GM23248 (cell line): ENCODE results near the gene FAM171A1. TPM values are rescaled to one million over a fixed set of nuclear protein-coding genes. Genes with fewer than 3 reads are reported as not detected.
"Not testable (repeated sequence)": the region's sequence is repeated elsewhere in the genome, so short reads cannot be mapped to it uniquely, and the experiment has no call there.

ENCODE experiments used
- DNase-seq: peaks from one replicate; pipeline ENCODE4 v3.0.0-alpha.2; 2015
- H2AFZ ChIP-seq: fragments of 200-600 bp; sonication (generic); 2 replicates; pipeline ENCODE4 v1.6.1; 2016; ENCODE audit warnings: antibody characterized with exemption
- H3F3A ChIP-seq: fragments of 200-600 bp; sonication (generic); 2 replicates; pipeline ENCODE4 v1.6.1; 2016; ENCODE audit warnings: mild to moderate bottlenecking, antibody characterized with exemption, mixed run types; ENCODE audit not compliant: insufficient read depth
- H3K27ac ChIP-seq: fragments of 200-600 bp; sonication (generic); 2 replicates; pipeline ENCODE4 v1.5.1; 2016; ENCODE audit warnings: mild to moderate bottlenecking
- H3K27me3 ChIP-seq: fragments of 200-600 bp; sonication (generic); replicated peaks from 2 replicates; pipeline ENCODE4 v1.6.1; 2016; ENCODE audit warnings: mild to moderate bottlenecking; ENCODE audit not compliant: insufficient read depth
- H3K36me3 ChIP-seq: fragments of 200-600 bp; sonication (generic); 2 replicates; pipeline ENCODE4 v1.6.1; 2016; ENCODE audit warnings: low read depth, mild to moderate bottlenecking
- H3K4me1 ChIP-seq: fragments of 200-600 bp; sonication (generic); 2 replicates; pipeline ENCODE4 v1.6.1; 2016; ENCODE audit warnings: mild to moderate bottlenecking; ENCODE audit not compliant: insufficient read depth
- H3K4me2 ChIP-seq: fragments of 200-600 bp; sonication (generic); one replicate; pipeline ENCODE4 v1.6.1; 2016; ENCODE audit warnings: mild to moderate bottlenecking; ENCODE audit not compliant: unreplicated experiment
- H3K4me3 ChIP-seq: fragments of 200-600 bp; sonication (generic); 2 replicates; pipeline ENCODE4 v1.5.1; 2016; ENCODE audit warnings: mild to moderate bottlenecking
- H3K79me2 ChIP-seq: fragments of 200-600 bp; sonication (generic); 2 replicates; pipeline ENCODE4 v1.6.1; 2016; ENCODE audit warnings: mild to moderate bottlenecking; ENCODE audit not compliant: insufficient read depth
- H3K9ac ChIP-seq: fragments of 200-600 bp; sonication (generic); 2 replicates; pipeline ENCODE4 v1.6.1; 2016; ENCODE audit warnings: mild to moderate bottlenecking
- H3K9me2 ChIP-seq: fragments of 200-600 bp; sonication (generic); 2 replicates; pipeline ENCODE4 v1.6.1; 2016; ENCODE audit warnings: mixed run types, mild to moderate bottlenecking, moderate library complexity; ENCODE audit not compliant: insufficient read depth
- H3K9me3 ChIP-seq: fragments of 200-600 bp; sonication (generic); one replicate; pipeline ENCODE4 v1.6.1; 2017; ENCODE audit warnings: low read depth
- H4K20me1 ChIP-seq: fragments of 200-600 bp; sonication (generic); 2 replicates; pipeline ENCODE4 v1.6.0; 2016; ENCODE audit not compliant: insufficient read depth
- EZH2 ChIP-seq: fragments of 200-600 bp; sonication (generic); IDR thresholded peaks from 2 replicates; pipeline ENCODE4 v1.6.1; 2018; ENCODE audit warnings: antibody characterized with exemption, mild to moderate bottlenecking; ENCODE audit not compliant: insufficient read depth, poor library complexity, severe bottlenecking
- EZH2phosphoT487 ChIP-seq: fragments of 200-600 bp; sonication (generic); IDR thresholded peaks from 2 replicates; pipeline ENCODE4 v1.6.1; 2018; ENCODE audit warnings: antibody characterized with exemption, moderate library complexity, mild to moderate bottlenecking, low read depth; ENCODE audit not compliant: insufficient read depth
- WGBS, 2 experiments: methylation state at CpG; one replicate each; pipeline ENCODE4 v1.1.6; 2015 to 2017; ENCODE audit warnings: low lambda C conversion rate in 2 of 2, low coverage in 1 of 2; ENCODE audit errors: missing lambda C conversion rate in 2 of 2; 5-methylcytosine and 5-hydroxymethylcytosine counted together
- in situ Hi-C: fragments of 300-500 bp; cut with MboI; formaldehyde crosslinking; loops from 2 replicates; pipeline ENCODE4 v1.15.0; 2020
- polyA plus RNA-seq: library from polyadenylated mRNA; unstranded; fragments of >200 nt; fragmentation: Nextera tagmentation; extraction: Ambion mirVana; gene quantifications from 2 replicates; pipeline ENCODE4 v1.2.1, GENCODE V29; 2016
- total RNA-seq: library from RNA; depleted of rRNA; stranded (reverse); fragments of >200 nt; shearing (Covaris generic); gene quantifications from 2 replicates; pipeline ENCODE4 v1.2.3, GENCODE V29; 2014

Gene FAM171A1
- total and polyA plus RNA-seq, 2 experiments from 2014 or later = 11.2 to 25.2 TPM

- in situ Hi-C loops = no loop called here
- no peak for DNase-seq
- no peaks in the 10 kb centered on the region for H3K9me3 ChIP-seq
- no peak overlapping the region for H3K9ac ChIP-seq
- peaks cover 15% of the 10 kb centered on the region for H3K4me1 ChIP-seq
- H3K9me2 ChIP-seq = no peaks in the 10 kb centered on the region
- no peaks in the 10 kb centered on the region for H4K20me1 ChIP-seq
- no peaks in the 10 kb centered on the region for H3K27me3 ChIP-seq
- TF ChIP-seq EZH2 (no peak), EZH2phosphoT487 (no peak)
- H3F3A ChIP-seq = peaks cover 21% of the 10 kb centered on the region
- H2AFZ ChIP-seq = no peak overlapping the region
- H3K4me3 ChIP-seq = no peak overlapping the region
- H3K4me2 ChIP-seq = no peak overlapping the region
- H3K79me2 ChIP-seq = no peaks in the 10 kb centered on the region
- H3K27ac ChIP-seq = peak overlapping the region; percentile 82
- 96 to 98% methylated on average over 8 of the region's 8 CpGs for WGBS, 2 experiments
- H3K36me3 ChIP-seq = no peaks in the 10 kb centered on the region
Measured at GRCh38 chr10:15210521-15210920, 160.6 kb downstream of the FAM171A1 start.

GRCh38 chr10:15209827-15210509 lies 161.1 kb downstream of the FAM171A1 start:
- no peak for TF ChIP-seq EZH2
- TF ChIP-seq EZH2phosphoT487 = no peak
- no peaks in the 10 kb centered on the region for H4K20me1 ChIP-seq
- no peaks in the 10 kb centered on the region for H3K9me3 ChIP-seq
- H3K79me2 ChIP-seq = no peaks in the 10 kb centered on the region
- WGBS, 2 experiments = 33 to 36% methylated on average over 14 of the region's 14 CpGs
- no peaks in the 10 kb centered on the region for H3K36me3 ChIP-seq
- H3K9me2 ChIP-seq = no peaks in the 10 kb centered on the region
- peaks cover 21% of the 10 kb centered on the region for H3F3A ChIP-seq
- H3K4me3 ChIP-seq = no peak overlapping the region
- DNase-seq = peak; percentile 82
- 0 out of 2 replicates have a peak overlapping the region, but pooled peaks have one; percentile 9 for H2AFZ ChIP-seq
- no peak overlapping the region for H3K9ac ChIP-seq
- in situ Hi-C loops = no loop called here
- no peaks in the 10 kb centered on the region for H3K27me3 ChIP-seq
- H3K4me2 ChIP-seq = no peak overlapping the region
- peaks cover 15% of the 10 kb centered on the region for H3K4me1 ChIP-seq
- H3K27ac ChIP-seq = no peak overlapping the region

- H3K4me3 ChIP-seq = no peak overlapping the region
- WGBS, 2 experiments = 100% methylated on average over 2 of the region's 2 CpGs
- peaks cover 15% of the 10 kb centered on the region for H3K4me1 ChIP-seq
- no peaks in the 10 kb centered on the region for H3K36me3 ChIP-seq
- TF ChIP-seq EZH2 (no peak), EZH2phosphoT487 (no peak)
- H3K27ac ChIP-seq = no peak overlapping the region
- H3K9me3 ChIP-seq = no peaks in the 10 kb centered on the region
- H4K20me1 ChIP-seq = no peaks in the 10 kb centered on the region
- DNase-seq = no peak
- H3K27me3 ChIP-seq = no peaks in the 10 kb centered on the region
- H3K9ac ChIP-seq = no peak overlapping the region
- in situ Hi-C loops = no loop called here
- no peak overlapping the region for H3K4me2 ChIP-seq
- peaks cover 23% of the 10 kb centered on the region for H3F3A ChIP-seq
- no peak overlapping the region for H2AFZ ChIP-seq
- no peaks in the 10 kb centered on the region for H3K79me2 ChIP-seq
- no peaks in the 10 kb centered on the region for H3K9me2 ChIP-seq
Measured at GRCh38 chr10:15208221-15208620, 162.9 kb downstream of the FAM171A1 start.

GRCh38 chr10:15207410-15207809 lies 163.7 kb downstream of the FAM171A1 start:
- H3K4me2 ChIP-seq, DNase-seq, H3K36me3 ChIP-seq, H3K9me2 ChIP-seq, H3K4me3 ChIP-seq, H2AFZ ChIP-seq, H3K27me3 ChIP-seq, H4K20me1 ChIP-seq, H3K9ac ChIP-seq, H3K9me3 ChIP-seq, in situ Hi-C loops, H3K27ac ChIP-seq, H3K79me2 ChIP-seq: not testable (repeated sequence)
- H3F3A ChIP-seq = peaks cover 26% of the 10 kb centered on the region
- 99% methylated on average over 4 of the region's 4 CpGs for WGBS, 2 experiments
- peaks cover 22% of the 10 kb centered on the region for H3K4me1 ChIP-seq

GRCh38 chr10:15202639-15203038 lies 168.4 kb downstream of the FAM171A1 start:
- Histone ChIP-seq H3K27ac (peak overlapping the region; percentile 50), H3K36me3 (no peaks in the 10 kb centered on the region), H3K4me2 (peak overlapping the region; percentile 63)

GRCh38 chr10:15202301-15202621 lies 168.8 kb downstream of the FAM171A1 start:
- Histone ChIP-seq H3K4me3 (peak overlapping the region; percentile 22), H3F3A (peaks cover 30% of the 10 kb centered on the region), H2AFZ (peak overlapping the region; percentile 16; the same call in 1 of the 2 replicates), H3K4me1 (peaks cover 46% of the 10 kb centered on the region), H3K27ac (peak overlapping the region; percentile 50), H3K4me2 (peak overlapping the region; percentile 63)
- H3K9me3 ChIP-seq, H3K36me3 ChIP-seq, H3K27me3 ChIP-seq, H3K79me2 ChIP-seq, in situ Hi-C loops, H3K9ac ChIP-seq, H4K20me1 ChIP-seq, DNase-seq, H3K9me2 ChIP-seq: not testable (repeated sequence)
- 88% methylated on average over 8 of the region's 8 CpGs for WGBS, 2 experiments

More at GRCh38 chr10:15202639-15203038, 168.4 kb downstream of the FAM171A1 start:
- H3F3A ChIP-seq = peaks cover 26% of the 10 kb centered on the region
- TF ChIP-seq EZH2phosphoT487 (no peak), EZH2 (no peak)
- H2AFZ ChIP-seq = no peak overlapping the region
- WGBS, 2 experiments = 87 to 94% methylated on average over 2 of the region's 2 CpGs
- in situ Hi-C loops = no loop called here
- no peak overlapping the region for H3K9ac ChIP-seq
- H4K20me1 ChIP-seq = no peaks in the 10 kb centered on the region
- no peaks in the 10 kb centered on the region for H3K9me3 ChIP-seq
- H3K27me3 ChIP-seq = no peaks in the 10 kb centered on the region
- no peak overlapping the region for H3K4me3 ChIP-seq
- H3K9me2 ChIP-seq = no peaks in the 10 kb centered on the region
- H3K79me2 ChIP-seq = no peaks in the 10 kb centered on the region
- DNase-seq = no peak
- H3K4me1 ChIP-seq = peaks cover 42% of the 10 kb centered on the region
